NCI-H146 (cell line): ENCODE data around the gene TTC36.
"Not testable (repeated sequence)": the region's sequence is repeated elsewhere in the genome, so short reads cannot be mapped to it uniquely, and the experiment has no call there.

Source experiments
- DNase-seq: peaks from one replicate; lab custom pipeline; 2025; lab: John Stamatoyannopoulos, UW

Gene TTC36

GRCh38 chr11:118532091-118532490 is 4.8 kb downstream of the TTC36 start:
- DNase-seq: no peak

GRCh38 chr11:118532852-118533768 is 5.8 kb downstream of the TTC36 start:
- DNase-seq: no peak

DNA sequence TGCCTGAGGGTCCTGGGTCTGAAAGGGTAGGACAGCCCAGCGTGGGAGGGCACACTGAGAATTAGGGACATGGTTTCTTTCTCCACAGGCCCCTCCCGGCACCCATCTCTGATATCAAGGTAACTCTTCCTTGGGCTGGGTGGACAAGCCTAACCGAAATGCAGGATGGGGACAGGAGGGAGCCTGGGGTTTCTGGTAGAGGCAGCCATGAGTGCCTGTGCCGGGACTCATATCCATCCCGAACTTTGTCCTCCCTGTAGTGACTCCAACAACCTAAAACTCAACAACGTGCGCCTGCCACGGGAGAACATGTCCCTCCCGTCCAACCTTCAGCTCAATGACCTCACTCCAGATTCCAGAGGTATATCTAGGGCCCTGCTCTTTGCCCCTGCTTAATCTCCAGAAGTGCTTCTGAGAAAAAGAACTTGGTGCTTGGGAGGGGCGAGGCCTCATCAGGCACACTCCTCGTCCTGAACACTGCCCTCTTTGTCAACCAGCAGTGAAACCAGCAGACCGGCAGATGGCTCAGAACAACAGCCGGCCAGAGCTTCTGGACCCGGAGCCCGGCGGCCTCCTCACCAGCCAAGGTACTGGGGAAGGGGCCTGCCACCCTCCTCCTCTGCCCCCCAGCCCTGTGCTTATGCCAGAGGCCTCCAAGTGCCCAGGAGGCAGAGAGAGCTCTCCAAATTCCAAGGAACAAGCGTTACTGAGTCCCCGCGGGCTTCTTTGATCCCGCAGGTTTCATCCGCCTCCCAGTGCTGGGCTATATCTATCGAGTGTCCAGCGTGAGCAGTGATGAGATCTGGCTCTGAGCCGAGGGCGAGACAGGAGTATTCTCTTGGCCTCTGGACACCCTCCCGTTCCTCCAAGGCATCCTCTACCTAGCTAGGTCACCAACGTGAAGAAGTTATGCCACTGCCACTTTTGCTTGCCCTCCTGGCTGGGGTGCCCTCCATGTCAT is 6.8 kb downstream of the TTC36 start:
- DNase-seq: no peak

GRCh38 chr11:118535261-118535660 is 8.0 kb downstream of the TTC36 start:
- no peak for DNase-seq

DNA sequence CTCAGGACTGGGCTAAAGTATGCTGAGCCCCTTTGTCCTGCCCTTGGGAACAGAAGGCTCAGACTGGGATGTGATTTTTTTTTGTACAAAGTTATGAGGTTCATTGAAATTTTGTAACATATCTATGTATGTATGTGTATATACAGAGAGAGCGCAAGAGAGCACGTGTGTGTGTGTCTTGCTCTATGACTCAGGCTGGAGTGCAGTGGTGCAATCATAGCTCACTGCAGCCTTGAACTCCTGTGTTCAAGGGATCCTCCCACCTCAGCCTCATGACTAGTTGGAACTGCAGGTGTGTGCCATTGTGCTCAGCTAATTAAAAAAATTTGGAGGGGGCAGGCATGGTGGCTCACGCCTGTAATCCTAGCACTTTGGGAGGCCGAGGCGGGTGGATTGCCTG is 9.5 kb downstream of the TTC36 start:
- DNase-seq: no peak

GRCh38 chr11:118537409-118537980 is 10.2 kb downstream of the TTC36 start:
- DNase-seq: no peak

DNA sequence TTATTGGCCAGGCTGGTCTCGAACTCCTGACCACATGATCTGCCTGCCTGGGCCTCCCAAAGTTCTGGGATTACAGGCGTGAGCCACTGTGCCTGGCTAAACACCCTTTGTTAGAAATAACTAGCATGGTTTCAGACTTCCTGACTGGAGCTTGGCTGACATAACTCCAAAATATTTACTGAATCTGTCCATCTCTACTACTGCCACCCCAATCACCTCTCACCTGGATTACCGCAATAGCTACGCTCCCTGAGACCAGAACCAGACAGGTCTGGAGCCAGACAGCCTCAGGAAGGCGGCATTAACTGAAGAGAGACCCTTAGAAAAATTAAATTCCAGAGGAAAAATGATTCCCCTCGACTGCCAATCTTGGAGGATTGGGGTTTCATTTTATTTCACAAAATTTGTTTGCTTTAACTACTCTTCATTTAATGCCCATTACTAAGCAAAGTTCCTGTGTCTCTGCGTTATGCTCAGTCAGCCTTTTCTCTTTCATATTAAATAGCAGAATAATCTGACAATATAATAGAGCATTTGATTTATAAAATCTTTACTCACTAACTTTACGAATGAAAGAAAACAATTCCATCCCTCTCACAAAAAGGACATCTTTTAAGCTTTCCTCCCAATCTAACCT is 16.9 kb downstream of the TTC36 start:
- DNase-seq: no peak

DNA sequence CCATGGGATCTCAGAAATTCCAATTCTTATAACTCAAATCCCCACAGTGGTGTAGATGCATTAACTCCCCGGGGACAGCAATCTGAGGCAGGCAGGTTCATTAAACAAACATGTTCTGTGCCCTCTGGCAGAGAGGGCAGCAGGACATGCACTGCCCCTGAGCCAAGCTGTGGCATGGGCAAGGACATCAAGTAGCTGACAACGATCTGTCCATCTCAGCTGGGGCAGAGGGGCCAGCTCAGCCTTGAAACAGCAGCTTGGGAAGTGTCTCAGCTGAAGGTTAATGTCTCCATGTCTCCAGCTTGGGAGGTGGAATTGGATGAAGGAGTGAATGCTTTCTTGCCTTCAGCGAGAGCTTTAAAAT is 17.4 kb downstream of the TTC36 start:
- DNase-seq: no peak

DNA sequence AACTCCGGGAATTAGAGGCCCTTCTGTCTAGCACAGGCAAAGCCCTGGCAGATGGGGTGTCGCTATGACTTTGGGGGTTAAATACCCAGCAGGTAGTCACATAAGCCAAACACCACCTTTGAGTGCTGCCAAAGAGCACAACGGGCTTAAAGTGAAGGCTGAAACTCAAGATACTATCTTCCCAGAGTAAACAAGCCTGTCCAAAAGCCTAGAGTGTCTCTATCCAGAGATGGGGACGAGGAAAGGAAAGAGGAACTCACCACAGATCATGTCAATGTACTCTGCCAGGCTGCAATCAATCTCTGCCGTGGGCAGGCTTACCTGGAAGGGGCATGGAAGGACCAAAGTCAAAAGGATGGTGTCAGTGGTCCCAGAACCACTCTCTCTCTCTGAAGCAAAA is 18.3 kb downstream of the TTC36 start:
- no peak for DNase-seq

- DNase-seq: no peak
Measured at GRCh38 chr11:118547132-118547531, 19.9 kb downstream of the TTC36 start.

GRCh38 chr11:118552341-118552740 is 25.1 kb downstream of the TTC36 start:
- no peak for DNase-seq

- DNase-seq: no peak
Measured at GRCh38 chr11:118560806-118561205, 33.5 kb downstream of the TTC36 start.

DNA sequence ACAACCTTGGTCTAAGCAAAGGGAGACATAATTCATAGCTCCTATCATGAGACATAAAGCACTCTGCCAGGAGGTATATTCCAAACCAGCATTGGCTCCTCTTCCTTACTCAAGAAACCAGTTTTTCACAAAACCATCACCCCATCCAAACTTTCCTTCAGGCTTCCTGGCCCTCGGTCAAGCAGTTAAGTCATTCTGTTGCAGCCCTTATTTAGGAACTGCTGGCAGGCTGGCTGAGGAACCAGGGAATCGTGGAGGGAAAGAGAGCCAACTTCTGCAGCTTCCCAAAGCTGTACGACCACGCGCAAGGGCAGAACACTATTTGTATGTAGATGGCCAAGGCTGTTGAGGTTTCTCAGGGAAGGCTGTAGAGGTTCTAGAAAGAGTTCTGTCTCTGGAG is 37.8 kb downstream of the TTC36 start:
- no peak for DNase-seq

GRCh38 chr11:118569670-118570069 is 42.4 kb downstream of the TTC36 start:
- no peak for DNase-seq

- no peak for DNase-seq
Measured at GRCh38 chr11:118570787-118571186, 43.5 kb downstream of the TTC36 start.

GRCh38 chr11:118571701-118572060 is 44.4 kb downstream of the TTC36 start:
- DNase-seq: not testable (repeated sequence)

DNA sequence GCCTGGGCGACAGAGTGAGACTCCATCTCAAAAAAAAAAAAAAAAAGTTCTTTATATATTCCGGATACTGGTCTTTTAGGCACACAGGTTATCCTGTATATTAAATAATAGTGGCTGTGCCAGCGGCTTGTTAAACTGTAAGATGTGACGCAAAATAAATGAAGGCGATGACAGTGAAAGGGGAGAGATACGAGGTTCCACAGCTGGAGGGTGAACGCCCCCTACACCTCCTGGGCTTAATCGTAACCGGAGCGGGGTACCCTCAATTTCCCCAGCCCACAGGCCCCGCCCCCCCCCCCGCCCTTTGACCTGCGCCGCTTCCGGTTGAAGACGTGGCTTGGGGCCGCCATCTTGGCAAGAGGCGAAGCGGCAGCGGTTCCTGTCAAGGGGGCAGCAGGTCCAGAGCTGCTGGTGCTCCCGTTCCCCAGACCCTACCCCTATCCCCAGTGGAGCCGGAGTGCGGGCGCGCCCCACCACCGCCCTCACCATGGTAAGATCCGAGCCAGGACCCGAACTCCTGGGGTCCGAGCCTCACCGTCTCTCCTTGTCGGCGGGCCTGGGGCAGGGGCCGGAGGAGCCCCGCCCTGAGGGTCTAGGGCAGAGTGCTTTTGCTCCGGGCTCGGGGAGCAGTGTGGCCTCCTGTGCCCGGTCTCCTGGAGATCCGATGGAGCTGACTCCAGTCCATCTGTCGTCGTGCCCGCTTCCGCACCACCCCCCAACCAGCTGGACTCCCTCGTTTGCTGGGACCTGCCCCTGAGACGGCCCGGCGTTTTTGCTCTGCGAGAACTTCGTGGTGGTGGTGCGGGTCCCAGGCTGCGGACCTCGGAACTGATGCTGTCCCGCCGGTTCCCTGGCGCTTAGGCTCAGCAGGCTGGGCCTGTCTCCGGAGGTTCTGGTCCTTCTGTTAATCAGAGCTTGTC is 45.0 kb downstream of the TTC36 start, which contains the start of gene ARCN1:
ARCN1 (plus strand) TSS at position 349 of the 920 bp plus-strand sequence; CDS start at position 488, 139 bp downstream.
- DNase-seq: peak; percentile 79

- DNase-seq: peak; percentile 6
Measured at GRCh38 chr11:118572981-118573550, 45.8 kb downstream of the TTC36 start.

DNA sequence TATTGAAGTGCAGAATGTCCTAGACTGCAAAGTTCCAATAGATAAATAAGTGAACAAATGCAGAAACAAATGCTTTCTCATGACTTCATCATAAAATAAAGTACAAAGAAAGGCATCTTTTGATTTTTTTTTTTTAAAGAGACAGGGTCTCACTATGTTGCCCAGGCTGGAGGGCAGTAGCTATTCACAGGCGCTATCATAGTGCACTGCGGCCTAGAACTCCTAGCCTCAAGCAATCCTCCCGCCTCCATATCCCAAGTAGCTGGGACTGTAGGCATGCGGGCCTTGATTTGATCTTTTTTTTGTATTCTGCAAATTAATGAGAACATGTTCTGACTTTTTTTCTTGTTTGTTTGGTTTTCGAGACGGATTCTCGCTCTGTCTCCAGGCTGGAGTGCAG is 47.4 kb downstream of the TTC36 start:
- DNase-seq: no peak

DNA sequence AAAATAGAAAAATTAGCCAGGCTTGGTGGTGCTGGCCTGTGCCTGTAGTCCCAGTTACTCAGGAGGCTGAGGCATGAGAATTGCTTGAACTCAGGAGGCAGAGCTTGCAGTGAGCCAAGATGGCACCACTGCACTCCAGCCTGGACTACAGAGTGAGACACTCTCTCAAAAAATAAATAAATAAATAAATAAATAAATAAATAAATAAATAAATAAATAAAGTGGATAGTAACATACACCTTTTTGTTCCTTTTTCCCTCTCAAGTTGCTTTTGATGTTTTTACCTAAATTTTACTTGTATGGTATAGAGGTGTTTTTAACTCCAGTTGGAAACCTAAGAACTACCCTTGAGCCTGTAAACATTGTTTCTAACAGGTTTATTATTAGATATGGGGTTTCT is 50.7 kb downstream of the TTC36 start:
- DNase-seq: not testable (repeated sequence)
